Right cardiac atrium (tissue), 5 donors: Measurements from ENCODE around the gene CHRNA1. TPM values are rescaled to one million over a fixed set of nuclear protein-coding genes. Genes with fewer than 3 reads are reported as not detected.
A peak's percentile ranks its signal among the peaks of the same experiment; 100 is the strongest.
"Not testable (repeated sequence)": the region's sequence is repeated elsewhere in the genome, so short reads cannot be mapped to it uniquely, and the experiment has no call there.

ENCODE experiments used
- ATAC-seq, 2 donors: fragments of 200-7000 bp; cut with Tn5 transposase; one replicate each; pipeline versions ENCODE4 v1.8.0 to v1.9.1; 2020; ENCODE audit warnings: moderate library complexity in 2 of 2, mild to moderate bottlenecking in 1 of 2
- DNase-seq, 3 donors: peaks; one replicate each; pipeline ENCODE4 v3.0.0-alpha.2; 2020
- H3K27ac ChIP-seq: one replicate; pipeline ENCODE4 v1.5.1; 2013; ENCODE audit warnings: mild to moderate bottlenecking, low read length, control low read depth, moderate library complexity
- H3K27me3 ChIP-seq: one replicate; pipeline ENCODE4 v1.6.1; 2013; ENCODE audit not compliant: control insufficient read depth, insufficient read depth
- H3K4me1 ChIP-seq: one replicate; pipeline ENCODE4 v1.6.1; 2013; ENCODE audit warnings: low read length; ENCODE audit not compliant: control insufficient read depth, insufficient read depth
- H3K4me3 ChIP-seq: one replicate; pipeline ENCODE4 v1.5.1; 2013; ENCODE audit warnings: low read length, control low read depth
- H3K9me3 ChIP-seq: one replicate; pipeline ENCODE4 v1.6.1; 2013; ENCODE audit warnings: low read length; ENCODE audit not compliant: control insufficient read depth
- WGBS: extraction: QIAGEN DNeasy Blood & Tissue Kit; methylation state at CpG from one replicate; pipeline ENCODE4 v1.1.7; 2013; 5-methylcytosine and 5-hydroxymethylcytosine counted together
- intact Hi-C, 4 donors: fragments of 100-400 bp; cut with DNase I; formaldehyde crosslinking; loops; one replicate each; pipeline versions ENCODE4 v1.11.0 to v1.14.0; 2022 to 2023
- polyA plus RNA-seq: library from polyadenylated mRNA; stranded (reverse); fragments of 200-250 nt; gene quantifications from one replicate; pipeline ENCODE4 v1.2.3, GENCODE V29; 2013
- total RNA-seq, 4 donors: library from RNA; stranded (reverse); fragmentation: NEBNext Ultra II Directional; extraction: Animal tissue kit (Norgen Biotek cat#: 25700); gene quantifications; one replicate each; pipeline ENCODE4 v1.2.1, GENCODE V29; 2021
- donor health status: healthy with polysubstance abuse.
- donor health status: DM: no; HTN: yes; CAD: no.
- donor health status: DM: no; HTN: no; CAD: no.
- donor health status: DM: no; HTN: yes; CAD: no; lungs with severe emphysema.
- donor health status: DM: yes; HTN: yes; CAD: no.

Gene CHRNA1
- total and polyA plus RNA-seq, 5 donors = 0.20 to 0.95 (median 0.57) TPM; not detected in 2

- ATAC-seq (no peak), DNase-seq (no peak)
- Histone ChIP-seq H3K27me3 (no peaks in the 10 kb centered on the region), H3K4me3 (no peak overlapping the region), H3K27ac (no peak overlapping the region), H3K9me3 (peaks cover 2% of the 10 kb centered on the region), H3K4me1 (no peaks in the 10 kb centered on the region)
- intact Hi-C loops = no loop called here
- 48% methylated on average over 3 of the region's 3 CpGs for WGBS
Measured at GRCh38 chr2:174716785-174717184, 47.5 kb downstream of the CHRNA1 start.

GRCh38 chr2:174713686-174714085 is 50.6 kb downstream of the CHRNA1 start:
- no peak for DNase-seq
- no peaks in the 10 kb centered on the region for H3K4me1 ChIP-seq
- ATAC-seq = no peak
- 97% methylated on average over 2 of the region's 2 CpGs for WGBS
- intact Hi-C loops = no loop called here
- H3K9me3 ChIP-seq = no peaks in the 10 kb centered on the region
- no peak overlapping the region for H3K27ac ChIP-seq
- no peaks in the 10 kb centered on the region for H3K27me3 ChIP-seq
- H3K4me3 ChIP-seq = no peak overlapping the region

- no peaks in the 10 kb centered on the region for H3K27me3 ChIP-seq
- no peak overlapping the region for H3K4me3 ChIP-seq
- intact Hi-C loops = no loop called here
- WGBS = 82% methylated on average over 6 of the region's 6 CpGs
- H3K4me1 ChIP-seq = no peaks in the 10 kb centered on the region
- no peak overlapping the region for H3K27ac ChIP-seq
- no peak for ATAC-seq
- no peak for DNase-seq
- H3K9me3 ChIP-seq = no peaks in the 10 kb centered on the region
Measured at GRCh38 chr2:174711206-174711605, 53.1 kb downstream of the CHRNA1 start.

GRCh38 chr2:174709416-174710004 is 54.8 kb downstream of the CHRNA1 start:
- 97% methylated on average over 32 of the region's 32 CpGs for WGBS
- H3K4me1 ChIP-seq, H3K27me3 ChIP-seq, H3K27ac ChIP-seq, H3K9me3 ChIP-seq, H3K4me3 ChIP-seq, intact Hi-C loops, ATAC-seq, DNase-seq: not testable (repeated sequence)

GRCh38 chr2:174708713-174709112 is 55.6 kb downstream of the CHRNA1 start:
- DNase-seq (no peak), ATAC-seq (no peak)
- H3K4me1 ChIP-seq = no peaks in the 10 kb centered on the region
- H3K27me3 ChIP-seq = no peaks in the 10 kb centered on the region
- intact Hi-C loops = no loop called here
- 76% methylated on average over 9 of the region's 9 CpGs for WGBS
- H3K27ac ChIP-seq = no peak overlapping the region
- no peaks in the 10 kb centered on the region for H3K9me3 ChIP-seq
- no peak overlapping the region for H3K4me3 ChIP-seq

GRCh38 chr2:174705321-174705720 is 59.0 kb downstream of the CHRNA1 start:
- intact Hi-C loops = no loop called here
- ATAC-seq = no peak
- 81% methylated on average over 4 of the region's 4 CpGs for WGBS

GRCh38 chr2:174704642-174705041 is 59.6 kb downstream of the CHRNA1 start:
- WGBS = 33% methylated on average over 1 of the region's 1 CpG
- ATAC-seq = no peak
- no peak overlapping the region for H3K27ac ChIP-seq

More at GRCh38 chr2:174705321-174705720, 59.0 kb downstream of the CHRNA1 start:
- Histone ChIP-seq H3K27me3 (no peaks in the 10 kb centered on the region), H3K4me1 (no peaks in the 10 kb centered on the region), H3K27ac (no peak overlapping the region), H3K4me3 (no peak overlapping the region), H3K9me3 (no peaks in the 10 kb centered on the region)
- no peak for DNase-seq

GRCh38 chr2:174704061-174704460 is 60.2 kb downstream of the CHRNA1 start:
- H3K9me3 ChIP-seq = no peaks in the 10 kb centered on the region

More at GRCh38 chr2:174704642-174705041, 59.6 kb downstream of the CHRNA1 start:
- no peak for DNase-seq
- no peaks in the 10 kb centered on the region for H3K9me3 ChIP-seq
- H3K4me1 ChIP-seq = no peaks in the 10 kb centered on the region
- H3K27me3 ChIP-seq = no peaks in the 10 kb centered on the region
- intact Hi-C loops = no loop called here
- no peak overlapping the region for H3K4me3 ChIP-seq

GRCh38 chr2:174703430-174703829 is 60.8 kb downstream of the CHRNA1 start:
- Histone ChIP-seq H3K4me3 (no peak overlapping the region), H3K4me1 (no peaks in the 10 kb centered on the region), H3K27ac (no peak overlapping the region), H3K27me3 (no peaks in the 10 kb centered on the region), H3K9me3 (no peaks in the 10 kb centered on the region)
- no peak for DNase-seq
- intact Hi-C loops = no loop called here
- 80% methylated on average over 3 of the region's 3 CpGs for WGBS
- no peak for ATAC-seq

More at GRCh38 chr2:174704061-174704460, 60.2 kb downstream of the CHRNA1 start:
- H3K27ac ChIP-seq = no peak overlapping the region
- intact Hi-C loops = no loop called here
- no peak for DNase-seq
- H3K27me3 ChIP-seq = no peaks in the 10 kb centered on the region
- 63% methylated on average over 3 of the region's 3 CpGs for WGBS
- H3K4me1 ChIP-seq = no peaks in the 10 kb centered on the region
- no peak overlapping the region for H3K4me3 ChIP-seq
- no peak for ATAC-seq

GRCh38 chr2:174702541-174702940 is 61.7 kb downstream of the CHRNA1 start:
- no peaks in the 10 kb centered on the region for H3K4me1 ChIP-seq
- DNase-seq (no peak), ATAC-seq (no peak)
- no peaks in the 10 kb centered on the region for H3K27me3 ChIP-seq
- no peak overlapping the region for H3K27ac ChIP-seq
- intact Hi-C loops = no loop called here
- no peak overlapping the region for H3K4me3 ChIP-seq
- 64% methylated on average over 3 of the region's 3 CpGs for WGBS
- H3K9me3 ChIP-seq = no peaks in the 10 kb centered on the region

- intact Hi-C loops = loop anchor here in 1 of 4 donors (10.0 kb wide), 1 partner anchor 235 kb away; no protein-coding TSS in a partner anchor
- no peak overlapping the region for H3K27ac ChIP-seq
- no peaks in the 10 kb centered on the region for H3K4me1 ChIP-seq
- H3K4me3 ChIP-seq = no peak overlapping the region
- H3K9me3 ChIP-seq = no peaks in the 10 kb centered on the region
- DNase-seq (no peak), ATAC-seq (peak in 1 of 2 donors; percentile 69)
- H3K27me3 ChIP-seq = no peaks in the 10 kb centered on the region
- WGBS = 35% methylated on average over 4 of the region's 4 CpGs
Measured at GRCh38 chr2:174699993-174700766, 64.1 kb downstream of the CHRNA1 start.
